GM23338 (cell line): ENCODE results near the gene RRP8. TPM values are rescaled to one million over a fixed set of nuclear protein-coding genes. Genes with fewer than 3 reads are reported as not detected.

Experiments used
- ATAC-seq: fragments of 200-7000 bp; cut with Tn5 transposase; 3 replicates; pipeline ENCODE4 v1.9.1; 2020
- DNase-seq: peaks from one replicate; pipeline ENCODE4 v3.0.0-alpha.2; 2015; ENCODE audit warnings: low spot score
- H2AFZ ChIP-seq: fragments of 200-600 bp; sonication (generic); 2 replicates; pipeline ENCODE4 v1.8.0; 2016; ENCODE audit warnings: antibody characterized with exemption, mild to moderate bottlenecking, moderate library complexity
- H3F3A ChIP-seq: fragments of 200-600 bp; sonication (generic); replicated peaks from 2 replicates; pipeline ENCODE4 v1.8.0; 2017; ENCODE audit warnings: antibody characterized with exemption, mixed run types, low read depth
- H3K27ac ChIP-seq: fragments of 200-600 bp; sonication (generic); 2 replicates; pipeline ENCODE4 v1.6.1; 2016; ENCODE audit warnings: low read depth
- H3K27me3 ChIP-seq: fragments of 200-600 bp; sonication (generic); 2 replicates; pipeline ENCODE4 v1.8.0; 2016; ENCODE audit warnings: mild to moderate bottlenecking, mixed run types, moderate library complexity; ENCODE audit not compliant: insufficient read depth
- H3K36me3 ChIP-seq: fragments of 200-600 bp; sonication (generic); 2 replicates; pipeline ENCODE4 v1.8.0; 2016; ENCODE audit warnings: mild to moderate bottlenecking; ENCODE audit not compliant: insufficient read depth
- H3K4me1 ChIP-seq: fragments of 200-600 bp; sonication (generic); 2 replicates; pipeline ENCODE4 v1.8.0; 2016; ENCODE audit warnings: mild to moderate bottlenecking, moderate library complexity; ENCODE audit not compliant: insufficient read depth
- H3K4me2 ChIP-seq: fragments of 200-600 bp; sonication (generic); 2 replicates; pipeline ENCODE4 v1.7.1; 2017; ENCODE audit warnings: mixed run types
- H3K4me3 ChIP-seq: fragments of 200-600 bp; sonication (generic); 2 replicates; pipeline ENCODE4 v1.6.1; 2016; ENCODE audit warnings: mixed run types
- H3K79me2 ChIP-seq: fragments of 200-600 bp; sonication (generic); replicated peaks from 2 replicates; pipeline ENCODE4 v1.8.0; 2017; ENCODE audit warnings: mild to moderate bottlenecking; ENCODE audit not compliant: insufficient read depth
- H3K9me2 ChIP-seq: fragments of 200-600 bp; sonication (generic); 2 replicates; pipeline ENCODE4 v1.8.0; 2017; ENCODE audit not compliant: insufficient read depth
- H4K20me1 ChIP-seq: fragments of 200-600 bp; sonication (generic); replicated peaks from 2 replicates; pipeline ENCODE4 v1.8.0; 2017; ENCODE audit warnings: mild to moderate bottlenecking; ENCODE audit not compliant: insufficient read depth
- H3K27ac Mint-ChIP-seq: 2 replicates; pipeline ENCODE4 v1.8.0; 2020; ENCODE audit warnings: inconsistent platforms, mild to moderate bottlenecking, moderate library complexity, mixed read lengths
- H3K27me3 Mint-ChIP-seq: 3 replicates; pipeline ENCODE4 v1.8.0; 2022; ENCODE audit warnings: low read depth, mild to moderate bottlenecking, moderate library complexity, mixed read lengths, inconsistent platforms; ENCODE audit not compliant: insufficient read depth, poor library complexity
- H3K36me3 Mint-ChIP-seq: 3 replicates; pipeline ENCODE4 v1.8.0; 2021; ENCODE audit warnings: low read depth, mild to moderate bottlenecking, inconsistent platforms, moderate library complexity, mixed read lengths
- H3K4me1 Mint-ChIP-seq: 3 replicates; pipeline ENCODE4 v1.8.0; 2020; ENCODE audit warnings: mild to moderate bottlenecking, inconsistent platforms, mixed read lengths
- H3K4me3 Mint-ChIP-seq: 3 replicates; pipeline ENCODE4 v1.8.0; 2021; ENCODE audit warnings: moderate library complexity, mild to moderate bottlenecking, inconsistent platforms, mixed read lengths
- H3K9me3 Mint-ChIP-seq: 3 replicates; pipeline ENCODE4 v1.8.0; 2020; ENCODE audit warnings: moderate library complexity, mild to moderate bottlenecking, inconsistent platforms, mixed read lengths
- CREB1 ChIP-seq: fragments of 250-450 bp; sonication (Bioruptor Pico); IDR thresholded peaks from 2 replicates; pipeline ENCODE4 v1.5.0; 2020; ENCODE audit warnings: low read depth, mild to moderate bottlenecking, moderate library complexity
- CTCF ChIP-seq, 2 experiments: fragments of 200-600 bp in 1 of 2; sonication (generic) in 1 of 2; conservative IDR thresholded peaks; 2 replicates each; pipeline versions ENCODE4 v1.5.1 to v1.6.1; 2016 to 2017; ENCODE audit warnings: antibody characterized with exemption in 2 of 2, low read depth in 2 of 2, mild to moderate bottlenecking in 2 of 2, moderate library complexity in 1 of 2
- ETS1 ChIP-seq: IDR thresholded peaks from 2 replicates; pipeline ENCODE4 v1.6.1; 2016; ENCODE audit warnings: antibody characterized with exemption
- EZH2phosphoT487 ChIP-seq: fragments of 200-600 bp; sonication (generic); IDR thresholded peaks from one replicate; pipeline ENCODE4 v1.8.1; 2018; ENCODE audit warnings: antibody characterized with exemption; ENCODE audit not compliant: unreplicated experiment
- JUNB ChIP-seq: IDR thresholded peaks from one replicate; pipeline ENCODE4 v1.6.1; 2016; ENCODE audit warnings: antibody characterized with exemption; ENCODE audit not compliant: unreplicated experiment
- NANOG ChIP-seq: IDR thresholded peaks from 2 replicates; pipeline ENCODE4 v1.6.1; 2016; ENCODE audit warnings: antibody characterized with exemption, borderline replicate concordance
- POLR2AphosphoS5 ChIP-seq: IDR thresholded peaks from 2 replicates; pipeline ENCODE4 v1.6.1; 2016; ENCODE audit warnings: antibody characterized with exemption, low read depth
- REST ChIP-seq: IDR thresholded peaks from one replicate; pipeline ENCODE4 v1.6.1; 2018; ENCODE audit warnings: antibody characterized with exemption; ENCODE audit not compliant: unreplicated experiment
- STAT1 ChIP-seq: IDR thresholded peaks from one replicate; pipeline ENCODE4 v1.6.1; 2016; ENCODE audit warnings: antibody characterized with exemption; ENCODE audit not compliant: unreplicated experiment
- ZNF114 ChIP-seq: fragments of 250-450 bp; sonication (Bioruptor Pico); IDR thresholded peaks from 2 replicates; pipeline ENCODE4 v1.5.0; 2020; ENCODE audit warnings: mild to moderate bottlenecking, moderate library complexity
- ZNF331 ChIP-seq: fragments of 250-450 bp; sonication (Bioruptor Pico); IDR thresholded peaks from 2 replicates; pipeline ENCODE4 v1.5.0; 2020; ENCODE audit warnings: low read depth, mild to moderate bottlenecking, moderate library complexity
- polyA plus RNA-seq: library from polyadenylated mRNA; unstranded; fragments of >200 nt; fragmentation: Nextera tagmentation; extraction: Ambion mirVana; gene quantifications from 2 replicates; pipeline ENCODE4 v1.2.1, GENCODE V29; 2016
- total RNA-seq: library from RNA; depleted of rRNA; stranded (reverse); fragments of >200 nt; shearing (Covaris generic); gene quantifications from 2 replicates; pipeline ENCODE4 v1.2.3, GENCODE V29; 2014

The RRP8 gene
- total and polyA plus RNA-seq, 2 experiments from 2014 or later, result 7.4 to 13.7 TPM

GRCh38 chr11:6635082-6635932 is 31.9 kb upstream of the RRP8 start (continued):
- TF ChIP-seq CTCF (conservative IDR thresholded peaks at IDR 0.05; ENCODE audit: low read depth in 2 of 2), result no peak
- TF ChIP-seq STAT1, result no peak
- TF ChIP-seq ETS1, result no peak
- no peak for TF ChIP-seq ZNF331 (CRISPR knock-in tag)
- TF ChIP-seq CREB1, result no peak
- TF ChIP-seq POLR2AphosphoS5, result no peak
- no peak for TF ChIP-seq ZNF114 (CRISPR knock-in tag)

GRCh38 chr11:6634534-6634933 is 31.1 kb upstream of the RRP8 start:
- no peak for DNase-seq
- H3K4me3 Mint-ChIP-seq, result no peak overlapping the region

More at GRCh38 chr11:6634534-6634933, 31.1 kb upstream of the RRP8 start:
- Histone ChIP-seq H3K4me1 (no peaks in the 10 kb centered on the region; the same call in 1 of the 2 replicates), H3K27me3 (peaks cover 25% of the 10 kb centered on the region), H3F3A (no peaks in the 10 kb centered on the region), H4K20me1 (no peaks in the 10 kb centered on the region), H3K36me3 (no peaks in the 10 kb centered on the region), H3K4me2 (no peak overlapping the region), H3K79me2 (no peaks in the 10 kb centered on the region), H3K4me3 (no peak overlapping the region), H2AFZ (no peak overlapping the region), H3K9me2 (no peaks in the 10 kb centered on the region), H3K27ac (no peak overlapping the region)
- Mint-ChIP-seq H3K4me1 (peaks cover 6% of the 10 kb centered on the region), H3K36me3 (peaks cover 3% of the 10 kb centered on the region; the same call in 1 of the 3 replicates), H3K27me3 (peaks cover 23% of the 10 kb centered on the region), H3K9me3 (no peaks in the 10 kb centered on the region; the same call in 2 of the 3 replicates), H3K27ac (no peak overlapping the region)
- no peak for TF ChIP-seq REST
- no peak for TF ChIP-seq ZNF114 (CRISPR knock-in tag)
- TF ChIP-seq POLR2AphosphoS5, result no peak
- no peak for TF ChIP-seq STAT1
- no peak for TF ChIP-seq ZNF331 (CRISPR knock-in tag)
- no peak for TF ChIP-seq EZH2phosphoT487
- no peak for TF ChIP-seq NANOG
- TF ChIP-seq CREB1, result no peak
- no peak for TF ChIP-seq JUNB
- no peak for ATAC-seq
